HG03442 (cell line): ENCODE data around the gene SNAI1.
"Not testable (repeated sequence)": the region's sequence is repeated elsewhere in the genome, so short reads cannot be mapped to it uniquely, and the experiment has no call there.

ENCODE experiments used
- ATAC-seq: cut with Tn5 transposase; IDR thresholded peaks from one replicate; pipeline ENCODE4 v1.9.1; 2021; ENCODE audit warnings: mild to moderate bottlenecking, moderate library complexity; ENCODE audit not compliant: unreplicated experiment

Gene SNAI1

GRCh38 chr20:50011597-50011996, 28.8 kb downstream of the SNAI1 start:
- not testable (repeated sequence) for ATAC-seq

GRCh38 chr20:50012282-50013263, 29.8 kb downstream of the SNAI1 start:
- no peak for ATAC-seq

GRCh38 chr20:50013976-50014375, 31.2 kb downstream of the SNAI1 start:
- no peak for ATAC-seq

- ATAC-seq = no peak
Measured at GRCh38 chr20:50014570-50015562, 32.1 kb downstream of the SNAI1 start.

GRCh38 chr20:50015636-50015992, 32.8 kb downstream of the SNAI1 start:
- ATAC-seq = no peak

GRCh38 chr20:50015993-50016770, 33.4 kb downstream of the SNAI1 start:
- ATAC-seq = no peak

- no peak for ATAC-seq
Measured at GRCh38 chr20:50017160-50017559, 34.4 kb downstream of the SNAI1 start.

- ATAC-seq = no peak
Measured at GRCh38 chr20:50017576-50018248, 34.9 kb downstream of the SNAI1 start.

GRCh38 chr20:50019466-50020256, 36.9 kb downstream of the SNAI1 start:
- ATAC-seq = no peak

- no peak for ATAC-seq
Measured at GRCh38 chr20:50020288-50020687, 37.5 kb downstream of the SNAI1 start.

- ATAC-seq = no peak
Measured at GRCh38 chr20:50022676-50023075, 39.9 kb downstream of the SNAI1 start.

- ATAC-seq = no peak
Measured at GRCh38 chr20:50023116-50023805, 40.5 kb downstream of the SNAI1 start.

GRCh38 chr20:50026746-50027575, 44.2 kb downstream of the SNAI1 start:
- no peak for ATAC-seq

- ATAC-seq = no peak
Measured at GRCh38 chr20:50027611-50028105, 44.9 kb downstream of the SNAI1 start.

- ATAC-seq = no peak
Measured at GRCh38 chr20:50029083-50029696, 46.4 kb downstream of the SNAI1 start.

GRCh38 chr20:50029697-50030461, 47.1 kb downstream of the SNAI1 start:
- no peak for ATAC-seq
